Sigmoid colon (tissue), 4 donors: ENCODE measurements around the gene BRAF.

Source experiments
- CTCF ChIP-seq, 4 experiments: fragments of 450-650 bp in 3 of 4; fragments of 200-600 bp in 1 of 4; IDR thresholded peaks; one replicate each; pipeline ENCODE4 v1.5.1; 2016 to 2019; ENCODE audit warnings: antibody characterized with exemption in 4 of 4, mild to moderate bottlenecking in 3 of 4, moderate library complexity in 2 of 4
- EP300 ChIP-seq, 4 donors: sonication (generic); formaldehyde crosslinking; IDR thresholded peaks; one replicate each; pipeline ENCODE4 v1.6.1; 2017; ENCODE audit warnings: antibody characterized with exemption in 4 of 4
- POLR2A ChIP-seq, 2 donors: fragments of 450-650 bp; IDR thresholded peaks; one replicate each; pipeline ENCODE4 v1.6.1; 2016; ENCODE audit warnings: antibody characterized with exemption in 2 of 2, mild to moderate bottlenecking in 2 of 2, moderate library complexity in 2 of 2
- POLR2AphosphoS5 ChIP-seq, 4 donors: sonication (generic); formaldehyde crosslinking; IDR thresholded peaks; one replicate each; pipeline ENCODE4 v1.6.1; 2017; ENCODE audit warnings: antibody characterized with exemption in 4 of 4

DNA sequence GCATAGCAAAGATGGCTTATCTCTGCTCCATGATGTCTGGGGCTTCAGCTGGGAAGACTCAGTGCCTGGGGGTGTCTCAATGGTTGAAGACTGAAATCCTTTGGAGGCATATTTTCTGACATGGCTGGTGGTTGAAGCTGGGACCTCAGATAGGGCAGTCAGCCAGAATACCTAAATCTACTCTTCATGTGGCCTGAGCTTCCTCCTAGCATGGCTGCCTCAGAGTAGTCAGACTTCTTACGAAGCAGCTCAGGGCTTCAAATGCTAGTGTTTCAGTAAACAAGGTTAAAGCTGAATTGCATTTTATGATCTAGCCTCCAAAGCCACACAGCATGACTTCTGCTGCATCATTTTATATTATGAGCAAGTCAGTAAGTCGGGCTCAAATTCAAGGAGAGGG lies 2.6 kb upstream of the BRAF start:
- TF ChIP-seq POLR2A (IDR thresholded peaks at IDR 0.05): no peak
- TF ChIP-seq CTCF (IDR thresholded peaks at IDR 0.05): no peak
- TF ChIP-seq POLR2AphosphoS5 (IDR thresholded peaks at IDR 0.05): no peak
- no peak for TF ChIP-seq EP300 (IDR thresholded peaks at IDR 0.05)
